ENCODE results near the gene UBTF. TPM values are rescaled to one million over a fixed set of nuclear protein-coding genes. Genes with fewer than 3 reads are reported as not detected.
A peak's percentile ranks its signal among the peaks of the same experiment; 100 is the strongest.

UBTF gene
- total and polyA plus RNA-seq, 9 of the 15 experiments (the other 6 are each of a cell fraction or from before 2014, with no cell fraction given) = 1.2 to 113 (median 83.6) TPM

DNA sequence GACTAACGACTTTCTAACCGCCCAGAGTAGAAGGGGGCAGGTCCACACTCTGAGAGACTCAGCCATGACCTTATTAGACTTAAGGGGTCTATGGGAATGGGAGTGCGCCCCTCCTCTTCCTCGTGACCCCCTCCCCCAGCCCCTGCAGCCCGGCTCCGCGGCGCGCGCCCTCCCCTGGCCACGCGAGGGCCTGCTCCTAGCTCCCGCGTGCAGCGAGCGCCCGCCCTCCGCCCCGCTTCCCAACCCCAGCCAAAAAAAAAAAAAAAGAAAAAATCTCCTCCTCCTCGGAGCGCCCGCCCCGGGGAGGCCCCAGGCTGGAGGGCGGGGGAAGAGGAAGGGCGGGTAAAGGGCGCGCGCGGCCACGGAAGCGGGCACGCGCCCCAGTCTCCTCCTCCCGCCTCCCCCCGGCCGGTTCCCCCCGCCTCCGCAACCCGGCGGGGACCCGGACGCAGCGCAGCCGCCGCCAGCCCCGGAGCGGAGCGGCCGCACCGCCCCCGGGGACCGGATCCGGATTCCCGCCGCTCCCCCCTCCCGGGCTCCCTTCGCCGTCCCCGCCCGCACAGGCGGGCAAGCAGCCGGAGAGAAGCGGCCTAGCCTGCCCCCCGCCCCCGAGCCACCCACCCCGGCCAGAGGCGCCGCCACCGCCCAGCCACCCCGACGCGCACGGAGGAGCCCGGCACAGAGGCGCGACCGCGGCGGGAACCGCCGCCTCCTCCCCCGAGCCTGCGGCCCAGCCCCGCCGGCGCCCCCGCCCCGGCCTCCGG lies 949 bp downstream of the UBTF start:
- in situ Hi-C loops (cut with MboI) (no loop called here), intact Hi-C loops (cut with micrococcal nuclease) (no loop called here)
- Histone ChIP-seq H3K9me1 (ENCODE audit: control insufficient read depth, insufficient read depth, low read length) (no peaks in the 10 kb centered on the region), H4K20me1 (replicated peaks; ENCODE audit: control insufficient read depth, insufficient read depth, low read length) (no peaks in the 10 kb centered on the region), H3K9me3 (replicated peaks; ENCODE audit: control insufficient read depth, insufficient read depth, low read depth, low read length) (no peaks in the 10 kb centered on the region), H3K4me3 (peak overlapping the region; percentile 83), H2AFZ (ENCODE audit: low read depth, low read length) (peak overlapping the region; percentile 22), H3K9ac (ENCODE audit: insufficient read depth in 1 of 2, low read depth in 2 of 2, low read length in 2 of 2) (peak overlapping the region; percentile 96 to 99), H3K79me2 (ENCODE audit: control insufficient read depth, insufficient read depth, low read length) (peaks cover 47% of the 10 kb centered on the region), H3K27ac (ENCODE audit: extremely low read depth, low read depth, low read length) (peak overlapping the region; percentile 98), H3K27me3 (ENCODE audit: control insufficient read depth in 2 of 2, insufficient read depth in 2 of 2, low read length in 2 of 2) (no peaks in the 10 kb centered on the region), H3K4me2 (ENCODE audit: insufficient read depth, low read length) (peak overlapping the region; percentile 95), H3K4me1 (replicated peaks in 1 of 2; ENCODE audit: control insufficient read depth in 2 of 2, insufficient read depth in 2 of 2, low read length in 2 of 2) (peaks cover 16 to 32% of the 10 kb centered on the region in 2 experiments), H3K36me3 (ENCODE audit: control insufficient read depth, insufficient read depth, low read length) (peaks cover 44% of the 10 kb centered on the region)
- peak; percentile 83 to 94 (median 88) for DNase-seq (ENCODE audit: extremely low read depth in 1 of 4, low spot score in 3 of 4)
- ChIA-PET CTCF (ENCODE audit: low intra/inter-chr PET ratio) (interaction anchor here (0.6 to 1.2 kb wide), 2 partner anchors 9 to 41 kb away, joined by 3 to 4 read pairs; no protein-coding TSS in a partner anchor), POLR2A (interaction anchor here (0.6 to 1.9 kb wide), 9 partner anchors 11 to 412 kb away, joined by 3 to 9 read pairs (median 3); no protein-coding TSS in a partner anchor)
- peak; percentile 40 for FAIRE-seq
- 0% methylated on average over 2 of the region's 89 CpGs for whole genome bisulfite sequencing (ENCODE audit: insufficient coverage, low coverage, missing lambda C conversion rate)
- ATAC-seq = peak; percentile 62
- BruUV-seq (replicated peaks) = no TSS peak
- TF ChIP-seq, protein P1, sequence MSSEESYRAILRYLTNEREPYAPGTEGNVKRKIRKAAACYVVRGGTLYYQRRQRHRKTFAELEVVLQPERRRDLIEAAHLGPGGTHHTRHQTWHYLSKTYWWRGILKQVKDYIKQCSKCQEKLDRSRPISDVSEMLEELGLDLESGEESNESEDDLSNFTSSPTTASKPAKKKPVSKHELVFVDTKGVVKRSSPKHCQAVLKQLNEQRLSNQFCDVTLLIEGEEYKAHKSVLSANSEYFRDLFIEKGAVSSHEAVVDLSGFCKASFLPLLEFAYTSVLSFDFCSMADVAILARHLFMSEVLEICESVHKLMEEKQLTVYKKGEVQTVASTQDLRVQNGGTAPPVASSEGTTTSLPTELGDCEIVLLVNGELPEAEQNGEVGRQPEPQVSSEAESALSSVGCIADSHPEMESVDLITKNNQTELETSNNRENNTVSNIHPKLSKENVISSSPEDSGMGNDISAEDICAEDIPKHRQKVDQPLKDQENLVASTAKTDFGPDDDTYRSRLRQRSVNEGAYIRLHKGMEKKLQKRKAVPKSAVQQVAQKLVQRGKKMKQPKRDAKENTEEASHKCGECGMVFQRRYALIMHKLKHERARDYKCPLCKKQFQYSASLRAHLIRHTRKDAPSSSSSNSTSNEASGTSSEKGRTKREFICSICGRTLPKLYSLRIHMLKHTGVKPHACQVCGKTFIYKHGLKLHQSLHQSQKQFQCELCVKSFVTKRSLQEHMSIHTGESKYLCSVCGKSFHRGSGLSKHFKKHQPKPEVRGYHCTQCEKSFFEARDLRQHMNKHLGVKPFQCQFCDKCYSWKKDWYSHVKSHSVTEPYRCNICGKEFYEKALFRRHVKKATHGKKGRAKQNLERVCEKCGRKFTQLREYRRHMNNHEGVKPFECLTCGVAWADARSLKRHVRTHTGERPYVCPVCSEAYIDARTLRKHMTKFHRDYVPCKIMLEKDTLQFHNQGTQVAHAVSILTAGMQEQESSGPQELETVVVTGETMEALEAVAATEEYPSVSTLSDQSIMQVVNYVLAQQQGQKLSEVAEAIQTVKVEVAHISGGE (CRISPR knock-in tag; IDR thresholded peaks at IDR 0.05) = peak in 1 of 3 experiments; percentile 76; a peak in 2 of 6 replicates
- TF ChIP-seq SP2 (IDR thresholded peaks at IDR 0.05; ENCODE audit: extremely low read depth, low read depth, low read length, poor library complexity, severe bottlenecking) = no peak
- TF ChIP-seq MAFK (IDR thresholded peaks at IDR 0.05; ENCODE audit: low read length) = no peak
- peak; percentile 80 for TF ChIP-seq MYC (IDR thresholded peaks at IDR 0.05; ENCODE audit: low read depth, low read length)
- TF ChIP-seq MYC (CRISPR knock-in tag; IDR thresholded peaks at IDR 0.05; ENCODE audit: borderline replicate concordance, low read depth) = no peak
- TF ChIP-seq ZNF41 (CRISPR knock-in tag; conservative IDR thresholded peaks at IDR 0.05) = no peak
- no peak for TF ChIP-seq POLR3A (IDR thresholded peaks at IDR 0.05; ENCODE audit: borderline replicate concordance, extremely low read depth, insufficient read depth, insufficient read length)
- peak; percentile 99 for TF ChIP-seq ZNF384 (IDR thresholded peaks at IDR 0.05; ENCODE audit: low read depth, low read length)
- TF ChIP-seq GABPB1 (CRISPR knock-in tag; IDR thresholded peaks at IDR 0.05) = no peak
- no peak for TF ChIP-seq ZKSCAN1 (IDR thresholded peaks at IDR 0.05; ENCODE audit: low read depth, low read length)
- TF ChIP-seq, protein P2, sequence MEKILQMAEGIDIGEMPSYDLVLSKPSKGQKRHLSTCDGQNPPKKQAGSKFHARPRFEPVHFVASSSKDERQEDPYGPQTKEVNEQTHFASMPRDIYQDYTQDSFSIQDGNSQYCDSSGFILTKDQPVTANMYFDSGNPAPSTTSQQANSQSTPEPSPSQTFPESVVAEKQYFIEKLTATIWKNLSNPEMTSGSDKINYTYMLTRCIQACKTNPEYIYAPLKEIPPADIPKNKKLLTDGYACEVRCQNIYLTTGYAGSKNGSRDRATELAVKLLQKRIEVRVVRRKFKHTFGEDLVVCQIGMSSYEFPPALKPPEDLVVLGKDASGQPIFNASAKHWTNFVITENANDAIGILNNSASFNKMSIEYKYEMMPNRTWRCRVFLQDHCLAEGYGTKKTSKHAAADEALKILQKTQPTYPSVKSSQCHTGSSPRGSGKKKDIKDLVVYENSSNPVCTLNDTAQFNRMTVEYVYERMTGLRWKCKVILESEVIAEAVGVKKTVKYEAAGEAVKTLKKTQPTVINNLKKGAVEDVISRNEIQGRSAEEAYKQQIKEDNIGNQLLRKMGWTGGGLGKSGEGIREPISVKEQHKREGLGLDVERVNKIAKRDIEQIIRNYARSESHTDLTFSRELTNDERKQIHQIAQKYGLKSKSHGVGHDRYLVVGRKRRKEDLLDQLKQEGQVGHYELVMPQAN (IDR thresholded peaks at IDR 0.05; ENCODE audit: borderline replicate concordance) = 0 out of 2 replicates have a peak, but pooled peaks have one; percentile 24
- TF ChIP-seq LCOR (CRISPR knock-in tag; IDR thresholded peaks at IDR 0.05) = no peak
- no peak for TF ChIP-seq BRF1 (IDR thresholded peaks at IDR 0.05; ENCODE audit: borderline replicate concordance, extremely low read depth, insufficient read length)

All from K562 (cell line).